Body of pancreas (tissue), 4 donors: Measurements from ENCODE around the gene MTA1. TPM values are rescaled to one million over a fixed set of nuclear protein-coding genes. Genes with fewer than 3 reads are reported as not detected.

Experiments used
- ATAC-seq: fragments of 150-250 bp; one replicate; pipeline ENCODE4 v1.9.1; 2016
- DNase-seq, 4 donors: peaks; one replicate each; pipeline ENCODE4 v3.0.0-alpha.2; 2019
- H3K27ac ChIP-seq, 4 donors: fragments of 200-600 bp; sonication (generic); 1 replicate in 3 of 4; 2 replicates in 1 of 4; pipeline versions ENCODE4 v1.5.1 to v1.6.1; 2016 to 2019; ENCODE audit warnings: mild to moderate bottlenecking in 1 of 4, mixed read lengths in 1 of 4, moderate library complexity in 1 of 4
- H3K27me3 ChIP-seq, 2 donors: fragments of 200-600 bp; sonication (generic); one replicate each; pipeline ENCODE4 v1.6.0; 2016; ENCODE audit warnings: mild to moderate bottlenecking in 1 of 2
- H3K36me3 ChIP-seq, 2 donors: fragments of 200-600 bp; sonication (generic); replicated peaks in 1 of 2; 2 replicates each; pipeline ENCODE4 v1.5.1; 2016; ENCODE audit warnings: low read depth in 2 of 2; ENCODE audit not compliant: insufficient read depth in 1 of 2
- H3K4me1 ChIP-seq: fragments of 200-600 bp; sonication (generic); one replicate; pipeline ENCODE4 v1.6.0; 2016
- H3K4me3 ChIP-seq, 2 donors: fragments of 200-600 bp; sonication (generic); 1 replicate in 1 of 2; 2 replicates in 1 of 2; pipeline ENCODE4 v1.5.1; 2016 to 2019
- H3K9me3 ChIP-seq, 3 donors: fragments of 200-600 bp; sonication (generic); 1 replicate in 2 of 3; 2 replicates in 1 of 3; pipeline ENCODE4 v1.5.1; 2016
- CTCF ChIP-seq, 7 experiments: fragments of 450-650 bp in 4 of 7; fragments of 200-600 bp in 3 of 7; sonication (generic) in 3 of 7; IDR thresholded peaks; one replicate each; pipeline ENCODE4 v1.5.1; 2016 to 2019; ENCODE audit warnings: antibody characterized with exemption in 7 of 7
- POLR2A ChIP-seq, 3 donors: fragments of 450-650 bp; IDR thresholded peaks; one replicate each; pipeline ENCODE4 v1.6.1; 2016; ENCODE audit warnings: antibody characterized with exemption in 3 of 3, mild to moderate bottlenecking in 2 of 3
- WGBS, 2 donors: methylation state at CpG; one replicate each; pipeline ENCODE4 v1.1.5; 2017; 5-methylcytosine and 5-hydroxymethylcytosine counted together
- intact Hi-C: fragments of 100-400 bp; cut with DNase I; formaldehyde crosslinking; loops from one replicate; pipeline ENCODE4 v1.15.1; 2023
- total RNA-seq, 2 donors: library from RNA; depleted of rRNA; stranded (reverse); fragments of >200 nt; gene quantifications; one replicate each; pipeline ENCODE4 v1.1.0, GENCODE V29; 2016

The MTA1 gene
- total RNA-seq, 2 donors from 2014 or later: 69.8 to 92.6 TPM

GRCh38 chr14:105418269-105419194 is 1.1 kb upstream of the MTA1 start:
- no peak for ATAC-seq
- Histone ChIP-seq H3K36me3 (no peaks in the 10 kb centered on the region), H3K4me3 (no peak overlapping the region), H3K27ac (peak overlapping the region in 2 of 4 donors; percentile 63 to 76), H3K27me3 (no peaks in the 10 kb centered on the region), H3K9me3 (no peaks in the 10 kb centered on the region), H3K4me1 (peaks cover 40% of the 10 kb centered on the region)
- WGBS, 2 donors: 62 to 72% methylated on average over 14 to 19 of the region's 19 CpGs
- no peak for TF ChIP-seq CTCF (IDR thresholded peaks at IDR 0.05)
- no peak for TF ChIP-seq POLR2A (IDR thresholded peaks at IDR 0.05)
- DNase-seq: peak in 1 of 4 donors; percentile 29
- intact Hi-C loops: no loop called here

DNA sequence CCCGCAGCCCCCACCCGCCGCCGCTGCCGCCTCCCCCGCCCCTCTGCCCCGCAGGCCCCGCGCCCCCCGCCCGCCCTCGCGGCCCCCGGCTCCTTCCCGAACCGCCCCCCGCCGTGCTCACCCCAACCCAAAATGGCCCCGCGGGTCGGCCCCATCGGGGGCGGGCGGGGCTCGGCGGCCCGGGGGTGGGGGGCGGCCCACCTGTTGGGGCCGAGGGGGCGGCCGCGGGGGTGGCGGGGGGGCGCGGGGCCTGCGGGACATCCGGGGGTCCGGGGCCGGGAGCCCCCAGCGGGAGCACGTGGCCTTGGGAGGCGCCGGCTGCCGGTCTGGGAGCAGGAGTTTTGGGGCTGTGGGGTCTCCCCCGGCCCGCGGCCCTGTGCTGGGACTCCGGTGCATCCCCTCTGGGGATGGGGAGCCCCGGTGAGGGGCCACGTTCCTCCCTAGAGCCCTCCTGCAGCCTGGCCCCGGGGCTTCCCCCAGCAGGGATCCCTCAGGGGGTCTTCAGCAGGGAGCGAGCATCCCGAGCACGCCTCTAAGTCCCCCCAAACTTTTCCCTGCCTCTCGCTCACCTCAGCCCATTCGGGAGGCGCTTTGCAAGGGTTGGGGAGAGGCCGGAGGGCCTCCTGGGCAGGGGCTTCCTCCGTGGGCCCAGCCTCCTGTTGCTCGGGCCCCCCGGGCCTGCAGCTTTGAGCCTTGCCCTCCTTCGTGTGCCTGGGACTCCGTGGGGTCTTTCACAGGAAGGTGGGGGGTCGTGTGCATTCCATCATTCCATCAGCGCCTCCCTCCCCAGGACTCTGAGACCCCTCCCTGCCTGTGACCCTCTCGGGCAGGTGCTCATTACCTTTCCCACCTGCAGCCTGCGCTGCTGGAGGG is 710 bp downstream of the MTA1 start:
- Histone ChIP-seq H3K4me3 (peak overlapping the region; percentile 47 to 54), H3K36me3 (no peaks in the 10 kb centered on the region), H3K4me1 (peaks cover 34% of the 10 kb centered on the region), H3K9me3 (no peaks in the 10 kb centered on the region), H3K27ac (peak overlapping the region; percentile 35 to 68 (median 56)), H3K27me3 (no peaks in the 10 kb centered on the region)
- 3 to 18% methylated on average over 2 to 23 of the region's 67 CpGs for WGBS, 2 donors
- ATAC-seq (no peak), DNase-seq (no peak)
- intact Hi-C loops: no loop called here
- no peak for TF ChIP-seq POLR2A (IDR thresholded peaks at IDR 0.05)
- TF ChIP-seq CTCF (IDR thresholded peaks at IDR 0.05): no peak

- Histone ChIP-seq H3K9me3 (no peaks in the 10 kb centered on the region), H3K4me3 (peak overlapping the region; percentile 47 to 54), H3K27me3 (no peaks in the 10 kb centered on the region), H3K36me3 (no peaks in the 10 kb centered on the region), H3K4me1 (peaks cover 34% of the 10 kb centered on the region), H3K27ac (peak overlapping the region in 3 of 4 donors; percentile 49 to 68 (median 63))
- DNase-seq: no peak
- WGBS, 2 donors: 40 to 41% methylated on average over 14 to 20 of the region's 23 CpGs
- TF ChIP-seq POLR2A (IDR thresholded peaks at IDR 0.05) (no peak), CTCF (IDR thresholded peaks at IDR 0.05) (no peak)
- intact Hi-C loops: no loop called here
- ATAC-seq: no peak
Measured at GRCh38 chr14:105420974-105421674, 1.5 kb downstream of the MTA1 start.

- H3K27me3 ChIP-seq: no peaks in the 10 kb centered on the region
- no peaks in the 10 kb centered on the region for H3K36me3 ChIP-seq
- no peak overlapping the region for H3K4me3 ChIP-seq
- intact Hi-C loops: no loop called here
- ATAC-seq: no peak
- WGBS, 2 donors: 67 to 75% methylated on average over 8 to 24 of the region's 32 CpGs
- peaks cover 34% of the 10 kb centered on the region for H3K4me1 ChIP-seq
- peak overlapping the region in 2 of 4 donors; percentile 49 to 63 for H3K27ac ChIP-seq
- no peaks in the 10 kb centered on the region for H3K9me3 ChIP-seq
- TF ChIP-seq POLR2A (IDR thresholded peaks at IDR 0.05): no peak
- no peak for TF ChIP-seq CTCF (IDR thresholded peaks at IDR 0.05)
- DNase-seq: no peak
Measured at GRCh38 chr14:105421723-105422615, 2.3 kb downstream of the MTA1 start.
